ENCODE data around the gene LPIN3. TPM values are rescaled to one million over a fixed set of nuclear protein-coding genes. Genes with fewer than 3 reads are reported as not detected.
A peak's percentile ranks its signal among the peaks of the same experiment; 100 is the strongest.

The LPIN3 gene
- total and polyA plus RNA-seq, 5 experiments from 2014 or later, result 0.15 to 1.0 (median 0.44) TPM; not detected in 2

DNA sequence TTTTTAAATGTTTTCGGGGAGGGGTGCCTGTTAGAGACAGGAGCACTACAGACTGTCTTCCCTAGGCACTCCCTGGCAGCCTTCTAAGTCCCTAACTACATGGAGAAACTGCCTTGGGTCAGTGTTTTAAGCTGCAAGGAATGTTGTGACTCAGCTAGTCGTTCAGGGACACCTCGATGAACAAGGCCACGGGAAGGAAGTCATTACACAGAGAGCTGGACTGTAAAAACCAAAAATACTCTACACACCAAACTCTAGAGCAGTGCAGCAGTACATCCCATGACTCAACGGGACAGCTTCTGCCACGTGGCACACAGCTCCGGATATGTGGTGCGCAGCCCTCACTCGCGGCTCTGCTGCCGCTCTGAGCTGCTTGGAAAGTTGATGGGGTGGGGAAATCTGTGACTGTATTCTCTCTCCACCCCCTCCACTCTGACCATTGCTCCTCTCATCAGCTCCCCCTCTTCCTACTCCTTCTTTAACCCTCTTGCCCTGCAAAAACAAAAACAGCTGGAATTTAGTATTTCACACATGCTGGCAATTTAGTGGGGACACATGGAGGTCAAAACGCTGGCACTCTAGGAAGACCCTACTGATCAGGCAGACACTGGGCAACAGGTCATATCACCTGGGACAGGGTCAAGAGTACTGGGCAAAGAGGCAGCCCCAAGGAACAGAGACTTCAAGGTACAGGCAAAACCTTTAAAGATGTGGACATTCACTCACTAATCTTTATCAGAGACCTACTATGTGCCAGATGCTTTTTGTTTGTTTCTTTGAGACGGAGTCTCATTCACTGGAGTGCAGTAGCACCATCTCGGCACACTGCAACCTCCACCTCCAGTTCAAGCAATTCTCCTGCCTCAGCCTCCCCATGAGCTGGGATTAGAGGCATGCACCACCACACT is 10.9 kb upstream of the LPIN3 start:
- H3K27me3 Mint-ChIP-seq, result peaks cover 0 to 2% (median 0%) of the 10 kb centered on the region in 5 donors
- POLR2A ChIA-PET, result interaction anchor here (1.1 kb wide), 1 partner anchor 13 kb away, joined by 3 read pairs; the partner anchor contains the start of gene ZHX3
- DNase-seq (peak; percentile 11 to 72 (median 40)), ATAC-seq (peak; percentile 100)
- H3K36me3 Mint-ChIP-seq, result no peaks in the 10 kb centered on the region
- H3K4me1 Mint-ChIP-seq, result peaks cover 5 to 16% (median 13%) of the 10 kb centered on the region in 4 donors
- H3K4me3 Mint-ChIP-seq, result peak overlapping the region in 8 of 10 donors; percentile 11 to 50 (median 28)
- H3K9me3 Mint-ChIP-seq, result no peaks in the 10 kb centered on the region
- H3K27ac Mint-ChIP-seq, result peak overlapping the region in 6 of 10 donors; percentile 9 to 65 (median 46)

DNA sequence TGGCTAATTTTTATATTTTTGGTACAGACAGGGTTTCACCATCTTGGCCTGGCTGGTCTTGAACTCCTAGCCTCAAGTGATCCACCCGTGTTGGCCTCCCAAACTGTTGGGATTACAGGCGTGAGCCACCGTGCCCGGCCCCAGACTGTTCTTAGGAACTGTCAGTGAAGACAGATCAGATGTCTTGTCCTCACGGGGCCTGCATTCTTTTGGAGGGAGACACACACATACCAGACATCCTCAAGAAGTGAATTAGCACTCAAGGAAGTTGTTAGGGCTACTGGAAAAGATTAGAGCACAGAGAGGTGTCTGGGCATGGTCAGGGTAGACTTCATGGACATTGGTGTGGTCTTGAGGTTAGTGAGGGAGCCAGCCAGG is 10.3 kb upstream of the LPIN3 start:
- Mint-ChIP-seq H3K4me1 (peaks cover 5 to 16% (median 13%) of the 10 kb centered on the region in 4 donors), H3K9me3 (no peaks in the 10 kb centered on the region), H3K36me3 (no peaks in the 10 kb centered on the region), H3K4me3 (no peak overlapping the region), H3K27ac (no peak overlapping the region), H3K27me3 (peaks cover 0 to 4% (median 0%) of the 10 kb centered on the region in 5 donors)
- no peak for ATAC-seq
- POLR2A ChIA-PET, result no interaction called here
- no peak for DNase-seq

GRCh38 chr20:41330941-41331340 is 9.7 kb upstream of the LPIN3 start:
- Mint-ChIP-seq H3K4me1 (peaks cover 5 to 16% (median 13%) of the 10 kb centered on the region in 4 donors), H3K36me3 (no peaks in the 10 kb centered on the region), H3K27ac (peak overlapping the region in 1 of 10 donors; percentile 58), H3K4me3 (no peak overlapping the region), H3K27me3 (peaks cover 0 to 4% (median 0%) of the 10 kb centered on the region in 5 donors), H3K9me3 (no peaks in the 10 kb centered on the region)
- ATAC-seq (no peak), DNase-seq (peak in 1 of 10 donors; percentile 10)
- POLR2A ChIA-PET, result no interaction called here

DNA sequence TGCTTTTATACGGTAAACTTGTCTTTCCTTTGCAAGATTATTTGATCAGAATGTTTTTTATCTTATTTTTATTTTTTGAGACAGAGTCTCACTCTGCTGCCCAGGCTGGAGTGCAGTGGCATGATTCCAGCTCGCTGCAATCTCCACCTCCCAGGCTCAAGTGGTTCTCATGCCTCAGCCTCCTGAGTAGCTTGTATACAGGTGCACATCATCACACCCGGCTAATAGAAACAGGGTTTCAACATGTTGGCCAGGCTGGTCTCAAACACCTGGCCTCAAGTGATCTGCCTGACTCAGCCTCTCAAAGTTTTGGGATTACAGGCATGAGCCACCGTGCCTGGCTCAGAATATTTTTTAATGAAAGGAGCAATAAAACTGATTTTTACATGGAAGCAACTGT is 8.9 kb upstream of the LPIN3 start:
- DNase-seq, result no peak
- H3K9me3 Mint-ChIP-seq, result no peaks in the 10 kb centered on the region
- no peak for ATAC-seq
- peaks cover 0 to 8% (median 3%) of the 10 kb centered on the region in 5 donors for H3K27me3 Mint-ChIP-seq
- POLR2A ChIA-PET, result no interaction called here
- H3K27ac Mint-ChIP-seq, result no peak overlapping the region
- H3K36me3 Mint-ChIP-seq, result no peaks in the 10 kb centered on the region
- H3K4me1 Mint-ChIP-seq, result peaks cover 5 to 16% (median 13%) of the 10 kb centered on the region in 4 donors
- no peak overlapping the region for H3K4me3 Mint-ChIP-seq

GRCh38 chr20:41334036-41334435 is 6.6 kb upstream of the LPIN3 start:
- peak in 1 of 10 donors; percentile 8 for DNase-seq
- ATAC-seq, result no peak
- H3K4me1 Mint-ChIP-seq, result peaks cover 5 to 12% (median 10%) of the 10 kb centered on the region in 4 donors
- no peak overlapping the region for H3K4me3 Mint-ChIP-seq
- no peak overlapping the region for H3K27ac Mint-ChIP-seq
- H3K27me3 Mint-ChIP-seq, result peaks cover 0 to 13% (median 4%) of the 10 kb centered on the region in 5 donors
- POLR2A ChIA-PET, result no interaction called here
- H3K9me3 Mint-ChIP-seq, result no peaks in the 10 kb centered on the region
- no peaks in the 10 kb centered on the region for H3K36me3 Mint-ChIP-seq

- peaks cover 4 to 17% (median 6%) of the 10 kb centered on the region in 5 donors for H3K27me3 Mint-ChIP-seq
- POLR2A ChIA-PET, result no interaction called here
- ATAC-seq (no peak), DNase-seq (peak in 1 of 10 donors; percentile 37)
- H3K4me1 Mint-ChIP-seq, result peaks cover 6 to 9% (median 7%) of the 10 kb centered on the region in 4 donors
- H3K4me3 Mint-ChIP-seq, result no peak overlapping the region
- no peaks in the 10 kb centered on the region for H3K36me3 Mint-ChIP-seq
- H3K9me3 Mint-ChIP-seq, result no peaks in the 10 kb centered on the region
- no peak overlapping the region for H3K27ac Mint-ChIP-seq
Observed at GRCh38 chr20:41334443-41335421, 5.9 kb upstream of the LPIN3 start.

DNA sequence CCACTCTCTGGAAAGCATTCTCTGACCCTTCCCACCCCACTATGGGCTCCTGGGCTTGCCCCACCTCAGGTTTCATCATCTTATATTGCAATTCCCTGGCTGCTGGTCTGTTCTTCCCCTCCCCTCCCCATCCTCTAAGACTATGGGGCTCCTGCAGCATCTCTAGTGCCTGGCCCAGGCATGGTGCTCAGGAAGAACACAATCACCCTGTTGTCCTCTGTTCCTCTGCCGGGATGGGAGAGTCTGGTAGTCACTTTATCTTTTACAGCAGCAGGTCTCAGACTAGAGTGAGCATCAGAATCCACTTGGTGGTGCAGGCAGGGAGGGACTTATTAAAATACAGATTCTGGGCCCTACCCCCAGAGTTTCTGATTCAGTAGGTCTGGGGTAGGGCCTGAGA is 5.0 kb upstream of the LPIN3 start:
- ATAC-seq, result no peak
- POLR2A ChIA-PET, result interaction anchor here (0.7 kb wide), 1 partner anchor 163 kb away, joined by 3 read pairs; no protein-coding TSS in a partner anchor
- H3K9me3 Mint-ChIP-seq, result no peaks in the 10 kb centered on the region
- peaks cover 10 to 11% (median 10%) of the 10 kb centered on the region in 4 donors for H3K4me1 Mint-ChIP-seq
- H3K27me3 Mint-ChIP-seq, result peaks cover 4 to 17% (median 8%) of the 10 kb centered on the region in 5 donors
- peak overlapping the region in 1 of 10 donors; percentile 15 for H3K27ac Mint-ChIP-seq
- H3K36me3 Mint-ChIP-seq, result no peaks in the 10 kb centered on the region
- no peak overlapping the region for H3K4me3 Mint-ChIP-seq
- DNase-seq, result peak in 1 of 10 donors; percentile 34

GRCh38 chr20:41336711-41337492 is 3.7 kb upstream of the LPIN3 start:
- Mint-ChIP-seq H3K27ac (no peak overlapping the region), H3K36me3 (no peaks in the 10 kb centered on the region), H3K27me3 (peaks cover 4 to 17% (median 8%) of the 10 kb centered on the region in 5 donors), H3K4me3 (no peak overlapping the region), H3K9me3 (no peaks in the 10 kb centered on the region), H3K4me1 (peaks cover 10 to 11% (median 10%) of the 10 kb centered on the region in 4 donors)
- DNase-seq, result peak in 1 of 10 donors; percentile 43
- ATAC-seq, result no peak
- POLR2A ChIA-PET, result no interaction called here

DNA sequence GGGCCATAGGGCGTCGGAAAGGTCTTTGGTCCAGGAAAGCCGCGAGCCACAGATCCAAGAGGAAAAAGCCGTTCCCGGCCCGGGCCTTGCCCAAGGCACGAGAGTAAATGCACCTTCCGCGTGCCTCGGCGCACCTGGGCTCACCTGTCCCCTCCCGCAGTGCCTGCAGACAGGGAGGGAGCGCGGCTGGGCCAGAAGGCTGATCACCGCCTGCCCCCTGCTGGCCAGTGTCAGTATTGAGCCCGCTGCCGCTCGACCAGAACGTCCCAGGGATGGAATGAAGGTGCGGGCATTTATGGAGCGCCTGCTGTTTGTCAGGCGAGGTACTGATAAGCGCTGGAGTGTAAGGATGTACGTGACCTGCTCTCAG is 679 bp upstream of the LPIN3 start:
- Mint-ChIP-seq H3K4me3 (peak overlapping the region; percentile 73 to 86 (median 82)), H3K9me3 (no peaks in the 10 kb centered on the region), H3K27ac (peak overlapping the region in 8 of 10 donors; percentile 48 to 89 (median 72)), H3K27me3 (peaks cover 4 to 13% (median 8%) of the 10 kb centered on the region in 5 donors), H3K4me1 (peaks cover 10 to 12% (median 10%) of the 10 kb centered on the region in 4 donors), H3K36me3 (no peaks in the 10 kb centered on the region)
- DNase-seq (peak; percentile 73 to 90 (median 84)), ATAC-seq (peak; percentile 97)
- POLR2A ChIA-PET, result interaction anchor here (1.1 to 1.2 kb wide), 2 partner anchors 167 to 204 kb away, joined by 3 to 4 read pairs; no protein-coding TSS in a partner anchor

GRCh38 chr20:41342474-41343464 is 2.1 kb downstream of the LPIN3 start:
- DNase-seq (peak in 1 of 10 donors; percentile 52), ATAC-seq (no peak)
- H3K4me3 Mint-ChIP-seq, result no peak overlapping the region
- no peak overlapping the region for H3K27ac Mint-ChIP-seq
- no peaks in the 10 kb centered on the region for H3K36me3 Mint-ChIP-seq
- H3K27me3 Mint-ChIP-seq, result peaks cover 0 to 10% (median 8%) of the 10 kb centered on the region in 5 donors
- POLR2A ChIA-PET, result no interaction called here
- no peaks in the 10 kb centered on the region for H3K9me3 Mint-ChIP-seq
- peaks cover 10 to 12% (median 10%) of the 10 kb centered on the region in 4 donors for H3K4me1 Mint-ChIP-seq

DNA sequence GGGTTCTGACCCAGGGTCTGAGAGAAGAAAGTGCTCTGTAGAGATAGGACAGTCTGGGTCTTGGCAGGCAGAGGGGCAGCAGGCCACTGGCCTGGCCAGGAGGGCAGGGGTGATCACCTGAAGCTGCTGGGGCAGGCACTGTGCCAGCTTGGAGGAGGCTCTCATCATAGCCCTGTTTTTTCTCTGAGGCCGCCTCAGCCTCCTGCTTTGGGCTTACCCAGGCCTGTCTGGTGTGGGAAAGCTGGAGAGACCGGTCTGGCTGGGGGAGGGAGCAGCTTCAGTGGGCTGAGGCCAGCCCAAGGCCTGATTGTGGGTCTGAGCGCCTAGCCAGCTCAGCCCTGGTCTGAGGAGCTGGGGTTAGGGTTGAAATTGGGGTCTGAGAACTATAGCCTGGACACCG is 3.9 kb downstream of the LPIN3 start:
- Mint-ChIP-seq H3K4me1 (peaks cover 9 to 12% (median 10%) of the 10 kb centered on the region in 4 donors), H3K9me3 (no peaks in the 10 kb centered on the region), H3K27me3 (peaks cover 0 to 5% (median 3%) of the 10 kb centered on the region in 5 donors), H3K4me3 (no peak overlapping the region), H3K36me3 (no peaks in the 10 kb centered on the region), H3K27ac (peak overlapping the region in 1 of 10 donors; percentile 27)
- peak in 1 of 10 donors; percentile 27 for DNase-seq
- POLR2A ChIA-PET, result no interaction called here
- ATAC-seq, result no peak
